ENCODE measurements around the gene XXYLT1.

The XXYLT1 gene

DNA sequence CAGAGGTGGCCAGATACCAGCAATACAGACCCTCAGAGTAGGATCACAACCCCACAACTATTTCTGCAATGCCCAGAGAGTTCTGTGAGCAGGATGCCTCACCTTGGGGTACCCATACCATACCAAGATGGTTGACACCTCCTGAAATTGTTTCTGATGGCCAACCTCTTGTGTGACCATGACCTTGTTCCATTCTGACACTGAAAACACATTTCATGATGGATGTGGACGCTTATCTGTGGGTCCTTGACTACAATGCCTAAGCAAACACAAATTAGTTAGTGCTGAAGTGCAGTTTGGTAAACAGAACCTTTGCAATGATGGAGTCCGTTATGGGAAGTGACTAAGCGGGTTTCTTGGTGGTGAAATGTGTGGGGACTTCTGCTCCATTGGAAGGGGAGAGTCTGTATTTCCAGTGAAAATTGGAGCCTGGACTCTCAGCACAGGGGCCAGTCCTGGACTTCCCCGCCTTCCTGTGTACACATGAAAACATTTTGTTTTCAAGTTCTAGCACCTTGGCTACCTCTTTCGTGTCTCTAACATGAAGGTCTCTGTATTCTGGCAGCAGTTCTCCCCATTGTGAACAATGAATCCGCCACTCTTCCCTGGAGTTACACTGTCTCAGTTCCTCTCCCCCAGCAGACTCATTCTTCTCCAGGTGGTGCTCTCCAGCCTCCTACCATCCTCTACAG, 106.2 kb downstream of the XXYLT1 start:
- FAIRE-seq: no peak

DNA sequence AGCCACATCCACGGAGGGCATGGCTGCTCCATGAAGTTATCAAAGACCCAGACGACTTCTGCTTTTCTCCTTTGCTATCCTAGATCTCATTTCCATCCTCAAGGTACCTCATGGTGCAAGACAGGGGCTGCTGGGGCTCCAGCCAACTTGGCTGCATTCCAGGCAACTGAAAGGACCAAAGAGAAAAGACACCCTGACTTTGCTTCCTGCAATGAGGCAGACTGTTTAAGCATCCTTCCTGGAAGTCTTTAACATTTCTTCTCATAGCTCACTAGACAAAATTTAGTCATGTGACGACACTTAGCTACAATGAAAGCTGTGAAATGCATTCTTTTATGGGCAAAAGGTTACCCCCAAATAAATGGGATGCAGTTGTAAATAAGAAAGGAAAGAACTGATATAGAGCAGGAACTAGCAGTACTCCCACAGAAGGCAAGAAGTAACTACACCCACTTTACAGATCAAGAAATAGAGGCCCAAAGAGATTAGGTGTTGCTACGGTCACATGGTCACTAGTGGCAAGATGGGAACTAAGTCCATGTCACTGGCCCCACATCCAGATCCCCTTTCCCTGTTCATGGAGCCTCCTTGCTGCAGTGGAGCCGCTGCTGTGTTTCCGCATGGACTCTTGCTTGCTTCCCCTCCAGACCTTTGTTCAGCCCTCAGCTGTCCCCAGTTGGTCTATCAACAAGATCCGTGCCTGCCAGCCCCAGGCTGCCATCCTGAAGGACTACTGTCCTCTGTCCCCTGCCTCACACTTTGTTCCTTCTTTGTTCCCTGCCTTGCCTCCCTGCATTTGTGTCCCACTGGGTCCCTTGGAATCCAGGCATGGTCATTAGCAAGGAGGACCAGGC, 107.0 kb downstream of the XXYLT1 start:
- FAIRE-seq: no peak

DNA sequence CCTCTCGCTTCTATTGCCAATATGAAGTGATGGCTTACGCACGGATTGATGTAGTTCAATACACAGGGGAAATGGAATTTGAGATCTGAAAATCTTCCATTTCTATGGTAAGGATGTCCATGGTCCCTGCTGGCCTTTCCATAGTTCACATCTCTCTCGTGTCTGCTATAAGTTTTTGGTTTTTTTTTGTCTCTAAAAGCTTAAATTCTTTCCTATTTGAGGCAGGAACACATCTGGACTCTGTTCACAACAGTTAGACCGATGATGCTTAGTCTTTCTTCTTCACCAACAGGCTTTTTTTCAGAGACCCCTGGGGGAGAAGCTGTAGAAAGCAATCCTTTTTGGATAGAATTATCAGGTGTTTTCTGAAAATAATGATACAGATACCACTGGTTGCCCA, 108.1 kb downstream of the XXYLT1 start:
- no peak for FAIRE-seq

DNA sequence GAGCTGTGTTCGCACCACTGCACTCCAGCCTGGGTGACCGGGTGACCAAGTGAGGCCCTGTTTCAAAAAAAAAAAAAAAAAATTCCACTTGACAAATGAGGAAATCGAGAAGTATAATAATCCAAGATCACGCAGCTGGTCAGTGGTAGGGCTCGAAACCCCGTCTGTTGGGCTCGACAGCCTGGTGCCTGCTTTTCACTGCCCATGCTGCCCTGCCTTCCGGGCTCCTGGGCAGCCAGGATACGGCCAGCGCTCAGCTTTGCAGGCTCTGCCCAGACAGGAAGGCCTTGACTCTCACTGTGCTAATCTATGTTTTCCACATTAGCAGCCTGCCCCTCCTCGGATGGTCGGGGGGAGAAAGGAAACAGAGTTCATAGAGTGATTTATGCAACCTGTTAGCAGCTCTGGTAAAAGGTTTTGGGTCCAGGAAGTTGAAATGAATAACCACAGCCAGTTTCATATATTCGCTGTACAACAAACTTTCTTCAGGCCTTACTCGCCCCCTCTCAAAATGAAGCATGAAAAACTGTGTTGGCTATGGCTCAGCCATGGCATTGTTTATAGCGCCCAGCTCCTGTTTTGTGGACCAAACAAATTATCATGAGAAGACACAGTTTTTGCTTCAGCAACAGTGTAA, 108.8 kb downstream of the XXYLT1 start:
- no peak for FAIRE-seq

DNA sequence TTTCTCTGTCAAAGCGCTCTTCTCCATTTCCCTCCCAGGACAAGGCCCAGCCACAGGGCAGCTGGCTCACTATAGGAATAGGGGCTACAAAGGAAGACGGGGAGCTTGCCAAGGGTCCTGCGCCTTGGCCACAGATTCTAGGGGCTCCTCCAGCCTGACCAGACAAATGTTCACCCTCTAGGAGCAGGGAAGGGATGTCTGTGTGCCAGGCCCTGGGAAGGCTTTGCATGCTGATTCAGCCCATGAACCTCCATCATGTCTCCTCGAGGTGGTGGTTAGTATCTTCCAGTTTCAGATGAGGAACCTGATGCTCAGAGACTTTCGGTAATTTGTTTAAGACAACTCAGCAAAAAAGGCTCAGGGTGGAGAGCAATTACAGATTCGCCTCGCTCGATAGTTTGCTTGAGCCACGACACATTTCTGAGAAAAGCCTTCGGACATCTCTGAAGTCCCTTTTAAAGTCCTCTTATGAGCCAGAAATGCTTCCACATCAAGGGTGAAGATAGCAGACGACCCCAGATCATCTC, 110.0 kb downstream of the XXYLT1 start:
- no peak for FAIRE-seq

DNA sequence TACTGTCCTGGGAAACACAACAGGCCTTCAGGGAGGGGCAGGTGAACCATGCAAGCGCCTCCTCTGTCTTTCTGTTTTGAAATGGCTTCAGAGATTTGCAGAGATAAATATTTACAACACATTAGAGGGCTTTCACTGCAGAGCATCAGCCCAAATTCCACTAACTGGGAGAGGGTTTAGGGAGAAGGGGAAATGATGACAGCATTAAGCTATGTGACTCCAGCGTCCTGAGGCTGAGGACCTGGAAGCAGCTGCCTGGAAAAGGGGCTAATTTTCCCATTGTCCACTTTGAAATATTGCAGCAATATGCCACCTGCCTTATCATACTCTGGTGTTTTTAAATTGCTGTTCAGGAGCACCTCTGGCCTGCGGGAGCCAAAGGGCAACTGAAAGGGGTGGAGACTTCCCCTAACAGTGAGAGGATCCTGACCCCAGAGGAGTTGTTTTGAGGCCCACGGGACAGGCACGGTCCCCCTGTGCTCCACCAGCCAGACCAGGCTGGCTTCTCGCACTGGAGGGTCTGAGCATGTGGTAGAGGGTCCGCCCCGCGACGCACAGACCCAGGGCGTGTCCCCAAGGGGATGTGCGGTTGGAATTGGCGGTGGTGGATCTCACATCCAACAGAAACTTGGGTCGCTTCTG, 110.6 kb downstream of the XXYLT1 start:
- FAIRE-seq: no peak

DNA sequence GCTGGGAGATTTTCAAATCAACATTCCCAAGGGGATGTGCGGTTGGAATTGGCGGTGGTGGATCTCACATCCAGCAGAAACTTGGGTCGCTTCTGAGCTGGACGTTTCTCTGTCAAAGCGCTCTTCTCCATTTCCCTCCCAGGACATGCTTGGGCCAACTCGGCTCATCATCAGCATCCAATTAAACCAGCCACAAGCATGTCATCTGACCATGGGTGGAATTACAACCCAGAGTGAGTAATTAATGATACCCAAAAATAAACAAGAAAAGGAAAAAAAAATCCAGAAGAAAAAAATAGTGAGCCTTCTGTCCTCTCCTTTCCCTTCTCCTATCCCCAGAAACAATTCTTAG, 111.2 kb downstream of the XXYLT1 start:
- no peak for FAIRE-seq

DNA sequence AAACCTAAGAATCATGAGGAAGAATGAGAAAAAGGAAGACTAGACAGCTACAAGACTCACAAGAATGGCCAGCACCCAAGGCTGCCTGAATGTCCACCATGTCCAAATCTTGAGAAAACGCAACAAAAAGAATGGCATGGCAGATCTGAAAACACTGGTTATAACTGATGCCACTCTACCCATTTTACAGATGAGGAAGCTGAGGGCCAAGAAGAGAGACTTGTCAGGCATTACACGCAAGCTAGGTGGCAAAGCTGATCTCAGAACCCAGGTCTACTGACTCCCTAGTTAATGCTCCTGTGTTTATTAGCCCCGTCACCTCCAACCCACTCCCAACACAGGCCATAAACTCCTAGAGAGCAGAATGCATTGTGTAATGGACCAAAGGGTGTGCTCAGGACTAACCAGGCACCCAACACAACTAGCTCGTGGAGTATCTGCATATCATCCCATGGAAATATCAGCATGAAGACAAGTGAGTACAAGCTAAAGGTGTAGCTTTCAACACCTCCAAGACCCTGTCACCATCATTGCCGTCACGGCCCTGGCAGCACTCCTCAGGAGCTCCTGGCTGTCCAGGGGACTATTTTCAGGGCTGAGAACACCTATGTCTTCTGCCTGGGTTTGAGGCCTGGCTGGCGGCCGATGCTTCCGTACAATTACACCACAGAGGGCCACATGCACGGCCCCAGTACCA, 111.7 kb downstream of the XXYLT1 start:
- FAIRE-seq: no peak

DNA sequence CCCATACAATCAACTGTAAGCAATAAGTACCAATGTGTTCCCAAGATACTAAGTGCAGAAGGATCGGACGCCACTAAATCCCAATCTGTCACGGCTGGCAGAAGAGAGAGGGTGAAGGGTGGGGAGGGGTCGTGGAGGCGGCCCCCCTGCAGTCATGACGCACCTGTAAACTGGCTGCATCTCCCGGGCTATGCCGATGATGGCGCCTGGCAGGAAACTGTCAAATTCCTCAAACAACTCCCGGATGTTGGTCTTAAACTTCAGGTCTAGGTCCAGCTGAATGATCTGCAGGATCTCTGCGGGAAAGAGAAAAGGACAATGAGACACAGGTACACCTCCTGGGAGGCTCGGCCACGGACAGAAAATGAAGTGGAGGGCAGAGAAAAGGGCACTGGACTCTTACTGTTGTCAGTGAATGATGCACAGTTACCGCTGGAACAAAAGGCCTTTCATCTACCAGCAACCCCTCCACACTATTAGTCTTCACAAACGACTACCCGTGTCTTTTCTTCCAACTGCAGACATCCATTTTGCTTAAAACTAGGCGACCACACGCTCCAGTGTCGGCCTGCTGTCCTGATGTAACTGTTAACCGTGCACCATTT, 114.6 kb downstream of the XXYLT1 start:
- no peak for FAIRE-seq

DNA sequence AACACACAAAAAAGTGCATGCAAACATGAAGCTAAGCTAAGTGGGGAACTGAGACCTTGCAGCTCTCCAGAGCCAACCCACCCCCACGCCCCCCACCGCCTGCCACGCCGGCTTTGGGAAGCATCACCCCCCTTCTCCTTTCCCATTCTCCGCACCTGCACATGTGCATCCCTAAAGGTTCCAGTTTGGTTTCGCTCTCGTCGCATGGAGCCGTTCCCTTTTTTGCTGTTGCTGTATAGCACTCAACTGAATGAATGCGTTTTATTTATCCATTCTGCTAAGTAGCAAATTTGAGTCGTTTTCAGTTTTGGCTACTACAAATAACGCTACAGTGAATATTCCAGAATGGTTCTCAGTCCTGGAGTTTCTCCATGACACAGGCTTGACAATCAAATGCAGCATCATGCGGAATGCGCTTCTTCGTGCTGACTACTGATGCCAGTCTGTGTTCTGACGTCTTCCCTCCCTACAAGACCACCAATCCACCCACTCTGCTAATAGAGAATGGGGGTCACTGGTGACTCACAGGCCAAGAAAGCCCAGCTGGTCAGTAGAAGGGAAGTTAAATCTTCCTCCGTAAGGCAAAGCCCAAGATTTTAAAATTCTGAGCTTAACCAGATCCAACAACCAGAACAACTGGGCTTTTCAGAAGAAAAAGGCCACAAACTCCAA, 115.3 kb downstream of the XXYLT1 start:
- FAIRE-seq: no peak

DNA sequence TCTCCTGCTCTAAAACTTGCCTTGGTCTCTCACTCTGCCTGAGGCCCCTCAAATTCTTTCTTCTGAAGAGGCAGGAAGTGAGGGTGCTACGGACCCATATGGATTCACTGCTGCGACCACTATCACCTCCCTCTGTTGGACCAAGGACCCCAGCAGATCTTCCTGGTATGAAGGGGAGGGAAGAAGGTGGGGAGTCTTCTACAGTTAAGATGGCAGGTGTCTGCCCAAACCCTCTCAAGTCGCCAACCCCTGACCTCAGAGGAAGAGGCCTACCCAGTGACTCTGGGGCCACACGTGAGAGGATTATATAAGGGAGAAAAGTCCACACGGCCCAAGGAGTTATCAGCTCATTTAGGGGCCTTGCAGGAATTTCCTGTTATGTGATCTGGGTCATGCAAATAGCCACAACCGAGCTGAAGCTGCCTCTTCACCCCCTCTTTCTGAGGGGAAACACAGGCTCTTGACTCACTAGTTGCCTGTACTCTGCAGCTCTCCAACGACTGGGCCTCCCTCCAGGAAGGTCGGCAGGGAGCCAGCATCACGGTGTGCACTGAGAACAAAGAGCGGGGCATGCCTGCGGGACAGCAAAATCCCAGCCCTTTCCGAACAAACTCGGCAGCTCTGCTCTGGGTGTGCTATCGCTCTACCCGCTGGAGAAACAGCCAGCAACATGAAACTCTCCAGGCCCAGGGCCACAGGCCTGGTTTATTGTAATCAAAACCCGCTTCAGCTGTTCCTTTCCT, 116.0 kb downstream of the XXYLT1 start:
- FAIRE-seq: no peak

DNA sequence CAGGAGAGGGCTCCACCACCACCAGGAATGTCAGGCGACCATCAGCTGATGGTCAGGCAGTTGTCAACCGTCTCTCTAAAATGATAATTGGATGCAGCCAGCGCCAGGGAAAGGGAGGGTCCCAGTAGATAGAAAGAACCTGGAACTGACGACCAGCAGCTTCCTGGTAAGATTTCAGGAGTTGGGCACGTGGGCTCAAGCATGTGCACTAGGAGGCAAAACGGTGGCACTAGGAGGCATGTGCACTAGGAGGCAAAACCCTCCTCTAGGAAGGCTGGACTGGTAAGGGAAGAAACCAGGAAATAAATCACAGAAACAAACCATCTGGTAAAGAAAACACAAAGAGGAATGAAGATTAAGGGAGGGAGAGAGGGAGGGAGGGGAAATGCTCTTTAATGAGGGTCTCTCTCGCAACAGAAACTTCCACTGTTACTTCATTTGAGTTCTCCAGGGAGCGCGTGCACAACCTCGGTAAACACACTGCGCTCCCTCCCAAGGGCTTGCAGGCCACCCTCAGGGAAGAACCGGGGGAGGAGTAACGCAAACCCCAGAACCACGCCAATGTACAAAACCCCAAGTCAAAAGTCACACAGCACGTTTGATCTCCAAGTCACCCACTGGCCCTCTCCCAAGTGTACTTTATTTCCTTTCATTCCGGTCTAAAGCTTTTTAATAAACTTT, 116.7 kb downstream of the XXYLT1 start:
- no peak for FAIRE-seq

DNA sequence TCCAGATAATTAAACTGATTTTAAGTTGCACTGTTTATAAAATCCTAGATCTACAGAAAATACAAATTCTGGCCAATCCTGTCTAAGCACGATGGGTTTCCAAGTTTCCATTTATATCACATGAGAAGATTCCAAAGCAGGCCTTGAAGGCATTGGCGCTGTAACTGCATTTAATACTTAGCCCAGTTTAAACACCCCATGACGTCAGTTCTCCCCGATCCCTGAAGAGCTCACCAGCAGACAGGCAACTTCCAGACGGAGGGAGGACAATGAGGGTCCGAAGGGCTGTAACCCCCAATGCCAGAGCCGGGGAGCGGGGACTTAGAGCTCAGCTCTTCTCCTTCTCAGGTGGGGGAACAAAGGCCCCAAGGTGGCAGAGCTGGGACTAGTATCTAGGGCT, 117.3 kb downstream of the XXYLT1 start:
- FAIRE-seq: no peak

DNA sequence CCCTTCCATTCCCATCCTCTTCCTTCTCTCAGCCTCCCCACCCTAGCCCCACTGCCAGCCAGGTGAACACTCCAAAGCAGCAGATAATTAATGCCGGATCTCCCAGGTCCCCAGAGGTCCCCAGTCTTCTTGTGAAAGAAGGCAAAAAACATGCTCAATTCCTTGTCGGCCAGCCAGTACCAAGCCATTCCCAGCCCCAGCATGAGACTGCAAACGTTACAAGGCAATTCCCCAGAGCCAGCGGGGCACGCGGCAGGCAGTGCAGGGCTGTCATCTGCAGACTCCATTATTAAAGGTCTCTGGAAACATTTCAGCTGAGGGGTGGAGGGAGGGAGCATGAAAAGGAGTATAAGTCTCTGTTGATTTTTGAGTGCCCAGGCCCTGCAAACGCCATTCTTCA, 117.8 kb downstream of the XXYLT1 start:
- FAIRE-seq: no peak

DNA sequence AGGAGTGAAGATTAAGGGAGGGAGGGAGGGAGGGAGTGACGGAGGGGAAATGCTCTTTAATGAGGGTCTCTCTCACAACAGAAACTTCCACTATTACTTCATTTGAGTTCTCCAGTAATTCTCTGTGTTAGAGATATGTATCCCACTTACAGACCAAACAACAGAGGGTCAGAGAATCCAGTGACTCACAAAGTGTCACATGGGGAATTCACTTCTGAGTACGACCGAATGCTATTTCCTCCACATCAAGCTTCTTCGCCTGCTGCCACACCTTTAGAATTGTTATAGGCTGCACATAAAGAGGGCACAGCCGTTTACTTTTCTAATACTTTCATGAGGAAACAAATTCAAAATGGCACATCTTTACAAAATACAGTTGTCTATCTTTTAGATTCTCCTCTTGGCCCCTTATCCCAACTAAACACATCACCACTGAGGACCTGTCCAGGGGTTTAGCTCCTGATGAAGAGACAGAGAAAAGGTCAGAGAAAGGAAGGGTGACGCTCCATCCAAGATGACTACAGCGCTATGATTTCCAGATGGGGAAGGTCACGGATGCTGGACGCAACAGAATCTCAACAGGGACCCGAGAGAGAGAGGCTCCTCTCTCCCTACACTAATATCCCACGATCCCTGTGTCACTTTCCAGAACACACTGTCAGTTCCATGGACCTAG, 119.0 kb downstream of the XXYLT1 start:
- FAIRE-seq: no peak

DNA sequence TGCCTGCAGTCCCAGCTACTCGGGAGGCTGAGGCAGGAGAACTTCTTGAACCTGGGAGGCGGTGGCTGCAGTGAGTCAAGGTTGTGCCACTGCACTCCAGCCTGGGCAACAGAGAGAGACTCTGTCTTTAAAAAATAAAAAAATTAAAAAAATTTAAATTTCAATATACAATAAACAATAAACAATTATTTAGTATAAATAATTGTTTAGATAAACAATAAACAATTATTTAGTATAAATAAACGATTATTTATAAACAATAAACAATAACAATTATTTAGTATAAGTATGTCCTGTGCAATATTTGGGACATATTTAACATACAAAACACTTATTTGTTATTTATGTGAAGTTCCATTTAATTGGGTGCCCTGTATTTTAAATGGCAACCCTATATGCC, 119.6 kb downstream of the XXYLT1 start:
- FAIRE-seq: no peak

DNA sequence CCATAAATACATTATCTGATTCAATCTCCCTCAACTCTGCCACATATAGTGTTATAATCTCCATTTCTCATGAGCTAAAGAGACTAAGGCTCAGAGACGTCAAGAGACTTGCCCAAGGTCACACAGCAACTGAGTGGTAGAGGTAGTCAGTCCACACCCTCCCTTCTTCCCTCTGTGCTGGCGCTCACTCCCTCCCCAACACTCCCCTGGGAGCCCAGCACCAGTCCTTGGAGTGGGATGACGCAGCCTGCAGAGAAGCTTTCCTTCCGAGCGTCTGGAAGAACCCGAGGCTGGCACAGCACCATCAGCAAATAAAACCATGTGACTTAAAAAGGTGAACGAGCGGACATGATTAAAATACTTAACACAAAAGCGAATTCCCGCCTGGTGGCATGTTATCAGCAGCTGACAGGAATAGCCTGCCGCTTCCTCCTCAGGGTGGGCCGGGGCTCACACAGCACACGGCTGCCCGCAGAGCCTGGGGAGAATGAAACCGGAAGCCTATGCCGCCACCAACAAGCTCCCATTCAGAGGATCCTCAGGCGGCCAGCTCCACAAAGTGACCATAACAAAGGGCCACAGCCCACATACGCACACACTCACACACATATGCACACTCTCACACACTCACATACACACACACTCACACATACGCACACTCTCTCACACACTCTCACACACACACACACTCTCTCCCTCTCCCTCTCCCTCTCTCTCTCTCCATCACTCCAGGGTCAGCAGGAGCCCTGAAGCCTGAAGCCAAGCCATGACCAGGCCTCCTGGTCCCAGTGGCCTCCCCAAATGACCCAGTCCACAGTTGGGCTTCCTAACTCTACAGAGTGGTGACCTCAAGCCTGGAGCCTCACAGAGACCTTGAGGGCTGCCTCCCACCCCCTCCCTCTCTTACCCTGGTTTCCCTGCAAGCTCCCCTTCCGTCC, 120.5 kb downstream of the XXYLT1 start:
- FAIRE-seq: no peak

DNA sequence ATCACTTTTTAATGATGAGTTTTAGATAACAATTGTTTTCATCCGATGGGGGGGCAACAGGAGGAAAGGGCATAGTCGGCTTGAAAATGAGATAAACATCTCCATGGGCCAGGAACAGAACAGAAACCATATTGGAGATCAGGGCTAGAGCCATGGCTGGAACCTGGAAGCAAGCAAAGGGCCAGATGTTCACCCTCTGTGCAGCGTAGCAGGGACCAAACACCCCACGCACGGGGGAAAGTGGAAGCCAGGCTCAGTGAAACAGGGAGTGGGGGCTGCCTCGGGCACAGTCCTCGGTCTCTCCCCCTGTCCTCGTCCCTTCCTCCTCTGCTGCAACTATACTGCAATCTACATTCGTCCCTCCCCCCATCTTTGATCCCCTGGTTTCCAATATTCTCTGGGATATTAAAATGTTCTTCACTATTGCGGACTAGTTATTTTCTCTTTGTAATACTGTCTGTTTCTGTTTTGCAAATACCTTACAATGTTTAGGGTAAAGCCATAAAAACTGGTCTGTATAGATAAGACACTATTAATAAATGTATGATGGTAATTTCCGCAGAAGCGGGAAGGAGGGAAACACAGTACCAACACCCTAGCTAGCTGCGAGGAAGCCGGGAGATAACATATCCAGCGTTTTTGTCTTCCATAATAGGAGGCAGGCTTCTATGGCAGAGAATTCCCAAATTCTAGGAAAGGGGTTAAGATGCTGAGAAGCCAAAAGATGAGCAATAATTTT, 121.5 kb downstream of the XXYLT1 start:
- FAIRE-seq: no peak

Measured in islet of Langerhans (tissue), 1 donor.